C4-2B (cell line): ENCODE measurements around the gene ABHD15.

ENCODE experiments used
- ZFX ChIP-seq: fragments of 450-650 bp; IDR thresholded peaks from 2 replicates; pipeline ENCODE4 v1.6.1; 2017
- TF ChIP-seq, protein P1 (sequence below): fragments of 450-650 bp; conservative IDR thresholded peaks from 2 replicates; pipeline ENCODE4 v1.5.1; 2017; ENCODE audit warnings: mild to moderate bottlenecking

DNA sequence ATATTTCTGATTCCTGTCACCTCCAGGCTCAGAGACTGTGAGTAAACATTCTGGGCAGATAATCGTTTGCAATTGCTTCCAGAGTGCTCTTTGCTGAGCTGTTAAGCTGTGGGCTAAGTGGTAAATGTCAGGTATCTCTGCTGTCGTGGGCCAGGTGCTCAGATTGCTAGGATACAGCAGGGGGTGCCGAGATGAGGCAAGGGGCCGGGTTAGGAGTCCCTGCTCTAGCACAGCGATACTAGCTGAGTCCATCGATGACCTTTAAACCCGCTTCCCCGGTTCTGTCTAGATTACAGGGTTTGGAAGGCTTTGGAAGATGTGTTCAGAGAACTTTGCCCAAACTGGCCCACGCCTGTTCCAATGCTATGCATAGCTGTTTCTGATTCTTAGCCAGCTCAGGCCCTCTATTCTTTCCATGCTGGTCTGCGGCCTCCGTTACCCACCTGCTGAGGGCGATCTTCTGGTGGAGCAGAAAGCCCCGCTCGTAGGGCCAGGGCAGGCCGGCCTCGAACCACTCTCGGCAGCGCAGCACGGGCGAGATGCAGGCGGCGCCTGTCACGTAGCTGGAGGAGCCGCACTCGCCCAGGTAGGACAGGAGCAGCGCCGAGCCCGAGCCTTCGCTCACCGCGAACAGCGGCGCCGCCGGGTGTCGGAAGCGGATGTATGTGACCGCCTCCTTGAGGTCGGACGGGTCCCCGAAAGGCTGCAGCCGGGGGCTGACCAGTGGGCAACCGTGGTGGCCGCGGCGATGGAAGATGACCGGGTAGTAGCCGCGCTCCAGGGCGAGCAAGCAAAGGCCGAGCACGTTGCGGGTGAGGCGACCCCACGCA is 979 bp downstream of the ABHD15 start:
- TF ChIP-seq, protein P1, sequence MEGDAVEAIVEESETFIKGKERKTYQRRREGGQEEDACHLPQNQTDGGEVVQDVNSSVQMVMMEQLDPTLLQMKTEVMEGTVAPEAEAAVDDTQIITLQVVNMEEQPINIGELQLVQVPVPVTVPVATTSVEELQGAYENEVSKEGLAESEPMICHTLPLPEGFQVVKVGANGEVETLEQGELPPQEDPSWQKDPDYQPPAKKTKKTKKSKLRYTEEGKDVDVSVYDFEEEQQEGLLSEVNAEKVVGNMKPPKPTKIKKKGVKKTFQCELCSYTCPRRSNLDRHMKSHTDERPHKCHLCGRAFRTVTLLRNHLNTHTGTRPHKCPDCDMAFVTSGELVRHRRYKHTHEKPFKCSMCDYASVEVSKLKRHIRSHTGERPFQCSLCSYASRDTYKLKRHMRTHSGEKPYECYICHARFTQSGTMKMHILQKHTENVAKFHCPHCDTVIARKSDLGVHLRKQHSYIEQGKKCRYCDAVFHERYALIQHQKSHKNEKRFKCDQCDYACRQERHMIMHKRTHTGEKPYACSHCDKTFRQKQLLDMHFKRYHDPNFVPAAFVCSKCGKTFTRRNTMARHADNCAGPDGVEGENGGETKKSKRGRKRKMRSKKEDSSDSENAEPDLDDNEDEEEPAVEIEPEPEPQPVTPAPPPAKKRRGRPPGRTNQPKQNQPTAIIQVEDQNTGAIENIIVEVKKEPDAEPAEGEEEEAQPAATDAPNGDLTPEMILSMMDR, result no peak; the same call in 1 of the 2 replicates
- no peak for TF ChIP-seq ZFX
